Body of pancreas (tissue), 4 donors: ENCODE measurements around the gene RPUSD1. TPM values are rescaled to one million over a fixed set of nuclear protein-coding genes. Genes with fewer than 3 reads are reported as not detected.

Experiments used
- ATAC-seq: fragments of 150-250 bp; one replicate; pipeline ENCODE4 v1.9.1; 2016
- DNase-seq, 4 donors: peaks; one replicate each; pipeline ENCODE4 v3.0.0-alpha.2; 2019
- H3K27ac ChIP-seq, 4 donors: fragments of 200-600 bp; sonication (generic); 1 replicate in 3 of 4; 2 replicates in 1 of 4; pipeline versions ENCODE4 v1.5.1 to v1.6.1; 2016 to 2019; ENCODE audit warnings: mild to moderate bottlenecking in 1 of 4, mixed read lengths in 1 of 4, moderate library complexity in 1 of 4
- H3K27me3 ChIP-seq, 2 donors: fragments of 200-600 bp; sonication (generic); one replicate each; pipeline ENCODE4 v1.6.0; 2016; ENCODE audit warnings: mild to moderate bottlenecking in 1 of 2
- H3K36me3 ChIP-seq, 2 donors: fragments of 200-600 bp; sonication (generic); replicated peaks in 1 of 2; 2 replicates each; pipeline ENCODE4 v1.5.1; 2016; ENCODE audit warnings: low read depth in 2 of 2; ENCODE audit not compliant: insufficient read depth in 1 of 2
- H3K4me1 ChIP-seq: fragments of 200-600 bp; sonication (generic); one replicate; pipeline ENCODE4 v1.6.0; 2016
- H3K4me3 ChIP-seq, 2 donors: fragments of 200-600 bp; sonication (generic); 1 replicate in 1 of 2; 2 replicates in 1 of 2; pipeline ENCODE4 v1.5.1; 2016 to 2019
- H3K9me3 ChIP-seq, 3 donors: fragments of 200-600 bp; sonication (generic); 1 replicate in 2 of 3; 2 replicates in 1 of 3; pipeline ENCODE4 v1.5.1; 2016
- POLR2A ChIP-seq, 3 donors: fragments of 450-650 bp; IDR thresholded peaks; one replicate each; pipeline ENCODE4 v1.6.1; 2016; ENCODE audit warnings: antibody characterized with exemption in 3 of 3, mild to moderate bottlenecking in 2 of 3
- WGBS, 2 donors: methylation state at CpG; one replicate each; pipeline ENCODE4 v1.1.5; 2017; 5-methylcytosine and 5-hydroxymethylcytosine counted together
- intact Hi-C: fragments of 100-400 bp; cut with DNase I; formaldehyde crosslinking; loops from one replicate; pipeline ENCODE4 v1.15.1; 2023
- total RNA-seq, 2 donors: library from RNA; depleted of rRNA; stranded (reverse); fragments of >200 nt; gene quantifications; one replicate each; pipeline ENCODE4 v1.1.0, GENCODE V29; 2016
- TF ChIP-seq, protein P1 (sequence below), 7 experiments: fragments of 450-650 bp in 4 of 7; fragments of 200-600 bp in 3 of 7; sonication (generic) in 3 of 7; IDR thresholded peaks; one replicate each; pipeline ENCODE4 v1.5.1; 2016 to 2019; ENCODE audit warnings: antibody characterized with exemption in 7 of 7

Gene RPUSD1
- total RNA-seq, 2 donors from 2014 or later: 19.7 to 31.3 TPM

DNA sequence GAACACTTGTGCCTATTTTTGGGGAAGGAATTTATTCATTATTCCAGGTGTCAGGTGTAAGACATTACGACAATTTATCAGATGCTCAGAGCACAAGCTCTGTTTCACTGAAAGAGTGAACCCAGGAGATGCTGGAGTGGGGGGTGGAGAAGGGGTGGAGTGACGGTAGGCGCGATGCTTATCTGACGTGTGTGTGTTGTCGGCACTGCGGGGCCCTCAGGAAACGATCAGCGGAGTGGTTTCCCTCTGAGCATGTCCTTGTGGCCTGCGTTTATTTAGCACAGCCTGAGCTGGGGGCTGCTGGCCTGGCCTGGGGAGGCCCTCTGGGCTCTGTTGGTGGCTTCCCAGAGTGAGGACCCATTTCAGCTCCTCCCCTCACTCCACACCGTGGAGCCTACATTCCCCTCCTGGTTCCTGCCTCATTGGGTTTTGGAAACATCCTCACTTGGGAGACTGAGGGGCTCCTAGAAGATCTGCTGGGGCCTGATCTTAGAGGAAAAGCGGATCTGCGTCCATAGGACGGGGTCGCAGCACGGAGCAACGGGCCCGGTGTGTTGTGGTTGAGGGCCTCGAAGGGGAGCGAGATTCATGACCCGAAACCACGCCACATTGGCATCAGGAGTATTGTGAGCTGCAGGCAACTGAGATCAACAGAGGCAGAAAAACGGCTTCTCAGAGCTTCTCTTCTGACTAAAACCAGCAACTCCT lies 31.3 kb upstream of the RPUSD1 start:
- Histone ChIP-seq H3K27me3 (peaks cover 0 to 8% of the 10 kb centered on the region in 2 donors), H3K4me1 (no peaks in the 10 kb centered on the region), H3K9me3 (no peaks in the 10 kb centered on the region), H3K36me3 (no peaks in the 10 kb centered on the region), H3K4me3 (no peak overlapping the region), H3K27ac (no peak overlapping the region)
- intact Hi-C loops: loop anchor here (5.0 to 10.0 kb wide), 2 partner anchors 233 to 275 kb away; partner anchors contain the start of gene C1QTNF8
- 41 to 44% methylated on average over 23 of the region's 23 CpGs for WGBS, 2 donors
- TF ChIP-seq, protein P1, sequence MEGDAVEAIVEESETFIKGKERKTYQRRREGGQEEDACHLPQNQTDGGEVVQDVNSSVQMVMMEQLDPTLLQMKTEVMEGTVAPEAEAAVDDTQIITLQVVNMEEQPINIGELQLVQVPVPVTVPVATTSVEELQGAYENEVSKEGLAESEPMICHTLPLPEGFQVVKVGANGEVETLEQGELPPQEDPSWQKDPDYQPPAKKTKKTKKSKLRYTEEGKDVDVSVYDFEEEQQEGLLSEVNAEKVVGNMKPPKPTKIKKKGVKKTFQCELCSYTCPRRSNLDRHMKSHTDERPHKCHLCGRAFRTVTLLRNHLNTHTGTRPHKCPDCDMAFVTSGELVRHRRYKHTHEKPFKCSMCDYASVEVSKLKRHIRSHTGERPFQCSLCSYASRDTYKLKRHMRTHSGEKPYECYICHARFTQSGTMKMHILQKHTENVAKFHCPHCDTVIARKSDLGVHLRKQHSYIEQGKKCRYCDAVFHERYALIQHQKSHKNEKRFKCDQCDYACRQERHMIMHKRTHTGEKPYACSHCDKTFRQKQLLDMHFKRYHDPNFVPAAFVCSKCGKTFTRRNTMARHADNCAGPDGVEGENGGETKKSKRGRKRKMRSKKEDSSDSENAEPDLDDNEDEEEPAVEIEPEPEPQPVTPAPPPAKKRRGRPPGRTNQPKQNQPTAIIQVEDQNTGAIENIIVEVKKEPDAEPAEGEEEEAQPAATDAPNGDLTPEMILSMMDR (IDR thresholded peaks at IDR 0.05): no peak
- TF ChIP-seq POLR2A (IDR thresholded peaks at IDR 0.05): no peak
- ATAC-seq (no peak), DNase-seq (no peak)

DNA sequence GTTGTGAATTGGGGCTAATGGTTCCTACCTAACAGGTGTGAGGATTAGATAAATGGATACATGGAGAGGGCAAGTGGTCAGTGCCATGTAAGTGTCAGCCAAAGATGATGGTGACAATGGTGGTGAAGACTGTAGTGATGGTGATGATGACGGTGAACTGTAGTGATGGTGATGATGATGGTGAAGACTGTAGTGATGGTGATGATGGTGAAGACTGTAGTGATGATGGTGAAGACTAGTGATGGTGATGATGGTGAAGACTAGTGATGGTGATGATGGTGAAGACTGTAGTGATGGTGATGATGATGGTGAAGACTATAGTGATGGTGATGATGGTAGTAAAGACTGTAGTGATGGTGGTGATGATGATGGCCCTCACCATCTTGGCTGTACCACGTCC lies 30.4 kb upstream of the RPUSD1 start:
- Histone ChIP-seq H3K36me3 (no peaks in the 10 kb centered on the region), H3K4me1 (peaks cover 2% of the 10 kb centered on the region), H3K4me3 (no peak overlapping the region), H3K27ac (no peak overlapping the region), H3K27me3 (peaks cover 0 to 14% of the 10 kb centered on the region in 2 donors), H3K9me3 (no peaks in the 10 kb centered on the region)
- TF ChIP-seq, protein P1 (IDR thresholded peaks at IDR 0.05): no peak
- no peak for TF ChIP-seq POLR2A (IDR thresholded peaks at IDR 0.05)
- WGBS, 2 donors: 52 to 57% methylated on average over 2 of the region's 2 CpGs
- intact Hi-C loops: loop anchor here (5.0 to 10.0 kb wide), 2 partner anchors 234 to 276 kb away; partner anchors contain the start of gene C1QTNF8
- DNase-seq: no peak
- ATAC-seq: no peak

DNA sequence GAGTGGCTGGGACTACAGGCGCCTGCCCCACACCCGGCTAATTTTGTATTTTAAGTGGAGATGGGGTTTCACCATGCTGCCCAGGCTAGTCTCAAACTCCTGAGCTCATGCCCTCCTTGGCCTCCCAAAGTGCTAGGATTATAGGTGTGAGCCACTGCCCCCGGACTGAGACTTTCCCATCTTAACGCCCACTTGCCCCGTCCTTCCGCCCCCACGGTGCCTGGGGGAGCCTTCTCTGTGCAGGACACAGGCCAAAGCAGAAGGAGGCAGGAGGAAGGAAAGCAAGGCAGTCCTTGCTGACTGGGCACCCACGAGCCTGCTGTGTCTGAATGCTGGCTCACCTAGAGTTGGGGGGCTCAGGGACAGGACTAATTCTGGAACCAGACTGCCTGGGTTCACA lies 30.0 kb upstream of the RPUSD1 start:
- TF ChIP-seq POLR2A (IDR thresholded peaks at IDR 0.05): no peak
- TF ChIP-seq, protein P1 (IDR thresholded peaks at IDR 0.05): no peak
- Histone ChIP-seq H3K27me3 (peaks cover 0 to 19% of the 10 kb centered on the region in 2 donors), H3K9me3 (no peaks in the 10 kb centered on the region), H3K27ac (no peak overlapping the region), H3K4me3 (no peak overlapping the region), H3K4me1 (peaks cover 6% of the 10 kb centered on the region), H3K36me3 (no peaks in the 10 kb centered on the region)
- ATAC-seq (no peak), DNase-seq (no peak)
- intact Hi-C loops: loop anchor here (5.0 to 10.0 kb wide), 2 partner anchors 234 to 277 kb away; partner anchors contain the start of gene C1QTNF8
- 71 to 75% methylated on average over 7 to 8 of the region's 8 CpGs for WGBS, 2 donors

DNA sequence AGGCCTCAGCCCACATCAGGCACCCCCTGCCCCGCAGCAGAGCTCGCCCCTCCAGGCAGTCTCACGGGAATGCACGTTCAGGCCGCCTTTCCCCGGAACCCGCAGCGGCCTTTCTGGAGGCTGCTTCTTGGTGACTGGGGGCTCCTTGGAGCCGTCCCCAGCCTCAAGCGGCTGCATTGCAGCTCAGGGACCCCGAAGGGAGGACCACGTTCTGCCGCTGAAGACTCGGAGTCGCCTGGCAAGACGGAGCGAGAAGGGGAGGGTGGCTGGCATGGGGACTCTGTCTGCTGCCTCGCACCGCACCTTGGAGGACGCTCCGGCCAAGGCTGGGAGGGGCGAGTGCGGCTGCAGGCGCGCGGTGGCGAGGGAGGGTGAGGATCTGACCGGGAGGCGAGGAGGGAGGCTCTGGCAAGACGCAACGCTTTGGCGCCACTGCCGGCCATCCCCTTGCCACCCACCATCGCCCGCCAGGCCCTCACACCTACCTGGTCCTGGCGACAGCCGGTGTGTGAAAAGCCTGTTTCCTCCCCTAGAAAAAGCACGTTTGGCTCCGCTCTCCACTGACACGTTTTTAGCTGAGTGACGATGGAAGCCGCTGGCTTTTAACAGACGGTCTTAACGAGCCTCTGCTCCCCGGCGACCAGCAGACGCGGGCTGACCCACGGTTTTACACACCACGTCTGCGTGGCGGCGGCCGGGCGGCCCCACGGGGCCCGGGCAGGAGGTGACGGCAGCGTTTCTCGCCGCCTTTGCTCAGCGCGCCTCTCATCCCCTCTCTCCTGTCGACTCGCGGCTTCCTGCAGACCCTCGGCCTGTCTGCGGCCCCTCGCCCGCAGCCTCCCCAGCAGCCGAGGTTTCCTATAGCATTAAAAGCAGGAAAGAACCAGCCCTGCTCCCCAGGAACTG lies 29.1 kb upstream of the RPUSD1 start:
- intact Hi-C loops: loop anchor here (5.0 to 10.0 kb wide), 2 partner anchors 235 to 278 kb away; partner anchors contain the start of gene C1QTNF8
- TF ChIP-seq, protein P1 (IDR thresholded peaks at IDR 0.05): no peak
- TF ChIP-seq POLR2A (IDR thresholded peaks at IDR 0.05): no peak
- Histone ChIP-seq H3K9me3 (no peaks in the 10 kb centered on the region), H3K27ac (no peak overlapping the region), H3K4me3 (no peak overlapping the region), H3K27me3 (peaks cover 0 to 22% of the 10 kb centered on the region in 2 donors), H3K36me3 (no peaks in the 10 kb centered on the region), H3K4me1 (peaks cover 7% of the 10 kb centered on the region)
- 49 to 61% methylated on average over 58 to 66 of the region's 71 CpGs for WGBS, 2 donors
- ATAC-seq (no peak), DNase-seq (no peak)
